Liver (tissue), 9 donors: ENCODE results near the gene HOXC11. TPM values are rescaled to one million over a fixed set of nuclear protein-coding genes. Genes with fewer than 3 reads are reported as not detected.

Source experiments
- DNase-seq: peaks from one replicate; pipeline ENCODE4 v3.0.0-alpha.2; 2017; ENCODE audit warnings: low spot score
- H3K27ac ChIP-seq, 2 donors: one replicate each; pipeline ENCODE4 v1.7.0; 2013; ENCODE audit warnings: inconsistent platforms in 2 of 2, low read length in 2 of 2, control low read depth in 1 of 2, low read depth in 1 of 2, mild to moderate bottlenecking in 1 of 2
- H3K27me3 ChIP-seq, 4 donors: one replicate each; pipeline versions ENCODE4 v1.6.1 to v1.7.0; 2013; ENCODE audit warnings: low read length in 3 of 4, inconsistent platforms in 1 of 4, mild to moderate bottlenecking in 1 of 4, moderate library complexity in 1 of 4; ENCODE audit not compliant: control insufficient read depth in 4 of 4, insufficient read depth in 4 of 4
- H3K36me3 ChIP-seq, 4 donors: one replicate each; pipeline versions ENCODE4 v1.6.1 to v1.7.0; 2013; ENCODE audit warnings: low read length in 3 of 4, mild to moderate bottlenecking in 3 of 4, low read depth in 1 of 4, moderate library complexity in 1 of 4; ENCODE audit not compliant: control insufficient read depth in 4 of 4, insufficient read depth in 3 of 4
- H3K4me1 ChIP-seq, 4 donors: one replicate each; pipeline versions ENCODE4 v1.6.1 to v1.7.0; 2013; ENCODE audit warnings: low read length in 3 of 4, mild to moderate bottlenecking in 3 of 4, moderate library complexity in 1 of 4; ENCODE audit not compliant: control insufficient read depth in 4 of 4, insufficient read depth in 4 of 4
- H3K4me3 ChIP-seq, 3 donors: one replicate each; pipeline versions ENCODE4 v1.6.1 to v1.7.0; 2013; ENCODE audit warnings: low read length in 3 of 3, control low read depth in 1 of 3, low read depth in 1 of 3, mild to moderate bottlenecking in 1 of 3
- H3K9ac ChIP-seq, 2 donors: one replicate each; pipeline ENCODE4 v1.7.0; 2013; ENCODE audit warnings: low read length in 2 of 2, mild to moderate bottlenecking in 2 of 2, moderate library complexity in 2 of 2, control low read depth in 1 of 2, low read depth in 1 of 2
- H3K9me3 ChIP-seq, 4 donors: one replicate each; pipeline versions ENCODE4 v1.6.1 to v1.7.0; 2013; ENCODE audit warnings: low read length in 3 of 4; ENCODE audit not compliant: control insufficient read depth in 4 of 4
- ATF3 ChIP-seq: IDR thresholded peaks from 2 replicates; pipeline ENCODE4 v1.6.1; 2016; ENCODE audit warnings: antibody characterized with exemption
- CTCF ChIP-seq: fragments of 150-350 bp; IDR thresholded peaks from 2 replicates; pipeline ENCODE4 v1.5.1; 2017; ENCODE audit warnings: improper control_type of control experiment, low read depth, low read length; ENCODE audit not compliant: missing input control
- EGR1 ChIP-seq, 2 donors: IDR thresholded peaks; 2 replicates each; pipeline ENCODE4 v1.6.1; 2016 to 2018; ENCODE audit warnings: antibody characterized with exemption in 2 of 2, low read depth in 2 of 2
- FOXA1 ChIP-seq: IDR thresholded peaks from 2 replicates; pipeline ENCODE4 v1.6.1; 2016; ENCODE audit warnings: antibody characterized with exemption
- FOXA2 ChIP-seq: IDR thresholded peaks from 2 replicates; pipeline ENCODE4 v1.6.1; 2016; ENCODE audit warnings: antibody characterized with exemption
- HNF4G ChIP-seq: IDR thresholded peaks from 2 replicates; pipeline ENCODE4 v1.6.1; 2016; ENCODE audit warnings: antibody characterized with exemption
- JUND ChIP-seq, 2 donors: IDR thresholded peaks; 2 replicates each; pipeline ENCODE4 v1.6.1; 2016; ENCODE audit warnings: antibody characterized with exemption in 2 of 2
- MAX ChIP-seq: IDR thresholded peaks from 2 replicates; pipeline ENCODE4 v1.6.1; 2016; ENCODE audit warnings: antibody characterized with exemption
- RAD21 ChIP-seq, 2 donors: IDR thresholded peaks; 2 replicates each; pipeline ENCODE4 v1.6.1; 2016; ENCODE audit warnings: antibody characterized with exemption in 2 of 2, mild to moderate bottlenecking in 2 of 2
- REST ChIP-seq: IDR thresholded peaks from 2 replicates; pipeline ENCODE4 v1.6.1; 2016; ENCODE audit warnings: antibody characterized with exemption, mild to moderate bottlenecking
- SP1 ChIP-seq: IDR thresholded peaks from 2 replicates; pipeline ENCODE4 v1.6.1; 2018; ENCODE audit warnings: antibody characterized with exemption, mild to moderate bottlenecking
- TAF1 ChIP-seq: conservative IDR thresholded peaks from 2 replicates; pipeline ENCODE4 v1.6.1; 2016; ENCODE audit warnings: antibody characterized with exemption, mild to moderate bottlenecking
- YY1 ChIP-seq: IDR thresholded peaks from 2 replicates; pipeline ENCODE4 v1.6.1; 2016; ENCODE audit warnings: antibody characterized with exemption, mild to moderate bottlenecking
- ZBTB33 ChIP-seq: IDR thresholded peaks from 2 replicates; pipeline ENCODE4 v1.6.1; 2016; ENCODE audit warnings: antibody characterized with exemption
- WGBS: extraction: QIAGEN DNeasy Blood & Tissue Kit; methylation state at CpG from one replicate; pipeline ENCODE4 v1.1.7; 2013; 5-methylcytosine and 5-hydroxymethylcytosine counted together
- polyA plus RNA-seq, 2 donors: library from polyadenylated mRNA; stranded (reverse) in 1 of 2; unstranded in 1 of 2; fragments of 200-250 nt in 1 of 2; fragments of >200 nt in 1 of 2; fragmentation: Nextera tagmentation in 1 of 2; extraction: Ambion mirVana in 1 of 2; gene quantifications; one replicate each; pipeline versions ENCODE4 v1.2.1 to v1.2.3, GENCODE V29; 2013 to 2015
- total RNA-seq, 2 donors: library from RNA; depleted of rRNA; stranded (reverse); fragments of >200 nt; gene quantifications; one replicate each; pipeline ENCODE4 v1.2.3, GENCODE V29; 2014
- donor health status: healthy.
- donor health status: healthy.
- donor health status: healthy.
- donor health status: healthy.
- donor health status: healthy.

Gene HOXC11
- total and polyA plus RNA-seq, 4 donors = not detected

- Histone ChIP-seq H3K4me3 (no peak overlapping the region), H3K9me3 (peaks cover 0 to 3% (median 0%) of the 10 kb centered on the region in 4 donors), H3K9ac (no peak overlapping the region), H3K27ac (no peak overlapping the region), H3K27me3 (peaks cover 0 to 68% (median 47%) of the 10 kb centered on the region in 4 donors), H3K36me3 (no peaks in the 10 kb centered on the region), H3K4me1 (peaks cover 0 to 7% (median 4%) of the 10 kb centered on the region in 4 donors)
- DNase-seq = no peak
- WGBS = 7% methylated on average over 36 of the region's 36 CpGs
- TF ChIP-seq CTCF (no peak), JUND (IDR thresholded peaks at IDR 0.05) (no peak), EGR1 (IDR thresholded peaks at IDR 0.05; ENCODE audit: low read depth in 2 of 2) (no peak), FOXA1 (no peak), RAD21 (IDR thresholded peaks at IDR 0.05) (no peak), YY1 (no peak), SP1 (no peak), ZBTB33 (no peak), TAF1 (no peak), MAX (no peak)
These were observed 6.4 kb upstream of the HOXC11 start for GRCh38 chr12:53966385-53967133.

GRCh38 chr12:53967421-53967925, 5.5 kb upstream of the HOXC11 start:
- Histone ChIP-seq H3K36me3 (no peaks in the 10 kb centered on the region), H3K9ac (no peak overlapping the region), H3K4me3 (no peak overlapping the region), H3K4me1 (peaks cover 0 to 7% (median 4%) of the 10 kb centered on the region in 4 donors), H3K9me3 (peaks cover 0 to 3% (median 0%) of the 10 kb centered on the region in 4 donors), H3K27ac (no peak overlapping the region), H3K27me3 (peaks cover 0 to 64% (median 46%) of the 10 kb centered on the region in 4 donors)
- DNase-seq = no peak
- TF ChIP-seq HNF4G = no peak
- no peak for TF ChIP-seq YY1
- WGBS = 8% methylated on average over 5 of the region's 5 CpGs

- no peak overlapping the region for H3K27ac ChIP-seq
- DNase-seq = no peak
- no peak overlapping the region for H3K9ac ChIP-seq
- peaks cover 0 to 7% (median 4%) of the 10 kb centered on the region in 4 donors for H3K4me1 ChIP-seq
- 15% methylated on average over 24 of the region's 24 CpGs for WGBS
- H3K27me3 ChIP-seq = peaks cover under 1 to 58% (median 45%) of the 10 kb centered on the region in 4 donors
- H3K9me3 ChIP-seq = no peaks in the 10 kb centered on the region
- no peaks in the 10 kb centered on the region for H3K36me3 ChIP-seq
- H3K4me3 ChIP-seq = no peak overlapping the region
- no peak for TF ChIP-seq SP1
- TF ChIP-seq FOXA2 = no peak
- no peak for TF ChIP-seq FOXA1
- no peak for TF ChIP-seq ATF3
- TF ChIP-seq REST = no peak
- no peak for TF ChIP-seq CTCF
- TF ChIP-seq HNF4G = no peak
- TF ChIP-seq RAD21 (IDR thresholded peaks at IDR 0.05) = no peak
These were observed 4.5 kb upstream of the HOXC11 start for GRCh38 chr12:53968214-53969127.
